GM18502 (cell line): Measurements from ENCODE around the gene POLR2J.
"Not testable (repeated sequence)": the region's sequence is repeated elsewhere in the genome, so short reads cannot be mapped to it uniquely, and the experiment has no call there.

Source experiments
- ATAC-seq: cut with Tn5 transposase; IDR thresholded peaks from one replicate; pipeline ENCODE4 v1.9.1; 2021; ENCODE audit warnings: mild to moderate bottlenecking; ENCODE audit not compliant: unreplicated experiment, poor library complexity

POLR2J gene

GRCh38 chr7:102467581-102468477 is 10.9 kb downstream of the POLR2J start:
- ATAC-seq = no peak

- ATAC-seq = no peak
Observed at GRCh38 chr7:102466097-102466496, 12.6 kb downstream of the POLR2J start.

- ATAC-seq = peak; percentile 83
Observed at GRCh38 chr7:102464577-102465280, 14.0 kb downstream of the POLR2J start, which contains the start of the genes ALKBH4 and LRWD1. Gene ALKBH4 (minus strand): TSS chr7:102464863. CDS start chr7:102464836, 27 bp downstream. Gene LRWD1 (plus strand): TSS chr7:102464984. CDS start chr7:102465081, 97 bp downstream.

GRCh38 chr7:102463841-102464576 is 14.7 kb downstream of the POLR2J start:
- ATAC-seq = peak; percentile 17

- ATAC-seq = no peak
Observed at GRCh38 chr7:102460467-102460866, 18.3 kb downstream of the POLR2J start.

GRCh38 chr7:102459221-102459844 is 19.4 kb downstream of the POLR2J start:
- ATAC-seq = no peak

- ATAC-seq = no peak
Observed at GRCh38 chr7:102457352-102457924, 21.3 kb downstream of the POLR2J start.

- no peak for ATAC-seq
Observed at GRCh38 chr7:102456327-102456726, 22.4 kb downstream of the POLR2J start.

GRCh38 chr7:102455596-102455995 is 23.1 kb downstream of the POLR2J start:
- ATAC-seq = no peak

- ATAC-seq = not testable (repeated sequence)
Observed at GRCh38 chr7:102454932-102455331, 23.8 kb downstream of the POLR2J start.

- ATAC-seq = no peak
Observed at GRCh38 chr7:102454468-102454867, 24.3 kb downstream of the POLR2J start.

GRCh38 chr7:102453319-102453718 is 25.4 kb downstream of the POLR2J start:
- no peak for ATAC-seq

- no peak for ATAC-seq
Observed at GRCh38 chr7:102452451-102452850, 26.3 kb downstream of the POLR2J start.

- no peak for ATAC-seq
Observed at GRCh38 chr7:102451371-102452054, 27.2 kb downstream of the POLR2J start.

- peak; percentile 49 for ATAC-seq
Observed at GRCh38 chr7:102450242-102450641, 28.5 kb downstream of the POLR2J start.

GRCh38 chr7:102449136-102449535 is 29.6 kb downstream of the POLR2J start:
- no peak for ATAC-seq

GRCh38 chr7:102447311-102447710 is 31.4 kb downstream of the POLR2J start:
- ATAC-seq = no peak

- ATAC-seq = no peak
Observed at GRCh38 chr7:102446387-102447156, 32.1 kb downstream of the POLR2J start.
